Hepatic stellate cell (primary cell): ENCODE measurements around the gene OR7G2.

Source experiments
- DNase-seq: peaks from one replicate; pipeline ENCODE4 v3.0.0; 2011; ENCODE audit warnings: low spot score

The OR7G2 gene

DNA sequence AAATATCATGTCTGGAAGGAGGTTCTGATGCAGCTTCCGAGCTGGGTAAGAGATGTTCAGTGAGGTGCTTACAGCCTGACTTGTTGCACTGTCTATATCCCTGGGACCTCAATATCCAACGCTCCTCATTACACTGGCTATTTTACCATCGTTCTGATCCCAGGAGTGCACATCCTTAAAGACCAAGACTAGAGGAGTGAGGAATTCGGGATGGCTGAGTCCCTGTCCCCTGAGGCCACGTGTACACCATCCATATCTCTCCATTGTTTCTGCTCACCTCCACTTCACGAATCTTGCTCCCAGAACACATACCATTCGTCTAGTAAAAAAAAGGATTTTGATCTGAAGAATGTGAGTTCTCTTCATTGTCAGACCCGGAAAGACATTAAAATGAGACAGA, at the start of gene OR7G2:
Gene OR7G2, minus strand, starts transcription at position 101 of the 400 bp plus-strand sequence. CDS start 4,232 bp downstream, outside the sequence.
- DNase-seq: no peak

GRCh38 chr19:9156304-9156703, 49.0 kb upstream of the OR7G2 start:
- no peak for DNase-seq

DNA sequence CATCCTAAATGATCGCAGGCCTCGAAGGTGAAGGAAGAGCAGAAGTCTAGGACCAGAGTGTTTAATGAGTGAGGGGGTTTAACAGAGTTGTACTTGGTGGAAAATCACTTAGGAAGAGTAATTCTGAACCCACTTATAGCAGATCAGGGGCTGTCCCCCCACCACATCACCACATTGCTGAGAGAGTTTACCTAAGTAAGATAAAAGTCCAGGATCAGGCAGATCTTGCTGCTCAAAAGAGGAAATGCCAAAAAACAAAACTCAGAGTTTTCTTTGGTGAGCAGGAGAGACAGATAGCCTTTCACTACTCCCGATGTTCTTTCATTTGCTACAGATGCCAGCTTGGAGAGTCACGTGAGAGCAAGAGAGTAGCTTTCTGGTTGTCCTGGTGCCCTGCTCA, 48.3 kb upstream of the OR7G2 start:
- no peak for DNase-seq

DNA sequence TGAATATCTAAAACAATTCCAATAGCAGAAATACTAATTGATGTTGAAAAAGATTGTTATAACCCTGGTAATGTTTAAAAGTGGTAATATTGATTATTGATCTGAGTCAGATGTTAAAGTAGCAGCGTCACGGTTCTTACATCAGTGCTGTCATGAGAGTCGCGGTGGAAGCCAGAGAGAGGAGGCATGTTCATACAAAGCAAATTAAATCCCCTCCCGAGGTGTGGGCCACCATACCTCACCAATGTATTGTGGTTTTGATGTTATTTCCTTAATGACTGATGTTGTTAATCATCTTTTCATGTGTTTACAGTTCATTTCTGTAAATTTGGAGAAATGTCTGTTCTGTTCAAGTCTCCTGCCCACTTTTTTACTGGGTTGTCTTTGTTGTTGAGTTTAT, 44.1 kb upstream of the OR7G2 start:
- no peak for DNase-seq

- no peak for DNase-seq
These were observed 43.4 kb upstream of the OR7G2 start for GRCh38 chr19:9150650-9151049.

GRCh38 chr19:9149997-9150396, 42.7 kb upstream of the OR7G2 start:
- DNase-seq: no peak

DNA sequence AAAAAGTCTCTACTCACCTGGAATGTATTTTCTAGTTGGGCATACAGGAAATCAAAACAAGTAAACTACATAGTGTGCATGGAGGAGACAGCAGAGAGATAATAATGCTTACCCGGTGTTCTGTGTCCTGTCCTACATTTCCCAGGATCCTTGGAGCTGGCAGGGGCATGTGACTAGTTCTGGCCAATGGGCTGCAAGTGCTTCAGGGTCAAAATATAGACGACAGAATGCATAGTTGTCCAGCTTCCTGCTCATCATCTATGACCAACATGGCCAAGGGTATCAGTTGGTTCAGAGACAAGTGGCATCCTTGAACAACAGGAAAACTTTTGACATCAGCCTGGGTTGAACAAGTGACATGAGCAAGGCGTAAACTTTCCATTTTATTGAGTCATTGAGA, 41.4 kb upstream of the OR7G2 start:
- DNase-seq: no peak

- no peak for DNase-seq
These were observed 39.6 kb upstream of the OR7G2 start for GRCh38 chr19:9146882-9147281.

GRCh38 chr19:9144920-9145319, 37.6 kb upstream of the OR7G2 start:
- DNase-seq: no peak

DNA sequence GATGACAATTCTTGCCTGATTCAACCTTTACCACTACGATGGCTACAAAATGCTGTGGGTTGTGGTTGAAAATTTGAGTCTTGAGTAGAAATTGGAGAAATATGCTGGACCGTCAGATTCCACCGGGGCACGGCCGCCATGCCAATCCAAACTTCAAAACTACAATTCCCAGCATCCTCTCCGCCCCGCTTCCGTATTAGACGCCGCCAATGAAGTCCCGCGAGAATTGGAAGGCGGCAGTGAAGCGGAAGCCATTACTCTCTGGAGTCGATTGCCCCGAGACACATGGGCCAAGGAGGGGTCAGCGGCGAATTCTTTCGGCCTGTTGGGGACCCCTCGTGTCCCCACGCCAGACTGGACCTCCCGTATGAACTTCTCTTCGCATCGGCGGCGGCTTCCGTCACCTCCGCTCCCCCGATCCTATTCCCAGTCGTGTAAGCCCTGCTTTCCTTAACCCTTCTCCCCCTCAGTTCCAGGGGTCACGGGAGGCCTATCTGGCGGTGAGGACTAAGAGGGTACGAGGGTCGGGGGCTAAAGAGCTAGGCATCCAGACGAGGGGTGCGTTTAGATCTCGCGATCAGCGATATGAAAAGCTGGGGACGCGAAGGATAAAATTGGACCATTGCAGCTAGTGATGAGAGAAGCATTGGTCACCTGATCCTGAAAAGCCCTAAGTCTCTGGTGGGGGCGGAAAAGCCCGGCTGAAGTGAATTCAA, 33.0 kb upstream of the OR7G2 start, which contains the start of gene ZNF317:
Gene ZNF317, plus strand, starts transcription at position 239 of the 716 bp plus-strand sequence. CDS start 15,620 bp downstream, outside the sequence.
- peak; percentile 90 for DNase-seq

DNA sequence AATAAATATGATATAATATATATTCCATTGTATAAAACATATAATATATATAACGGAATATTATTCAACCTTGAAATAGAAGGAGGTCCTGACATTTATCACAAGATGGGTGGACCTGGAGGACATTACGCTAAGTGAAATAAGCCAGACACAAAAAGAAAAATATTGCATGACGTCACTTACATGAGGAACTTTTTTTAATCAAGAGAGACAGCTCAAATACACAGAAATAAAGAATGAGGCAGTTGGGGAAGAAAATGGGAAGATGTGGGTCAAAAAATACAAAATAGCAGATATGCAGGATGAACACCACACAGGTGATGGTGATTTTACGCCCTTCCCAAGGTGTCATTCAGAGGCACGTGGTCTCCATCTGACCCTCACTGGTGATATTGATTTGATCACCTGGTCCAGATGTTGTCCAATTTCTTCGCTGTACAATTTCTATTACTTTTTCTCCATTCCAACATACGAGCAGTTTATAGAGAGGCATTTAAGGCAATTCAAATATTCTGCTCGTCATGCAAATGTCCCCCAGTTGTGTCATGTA, 32.4 kb upstream of the OR7G2 start:
- no peak for DNase-seq

- DNase-seq: no peak
These were observed 25.1 kb upstream of the OR7G2 start for GRCh38 chr19:9132422-9132821.

GRCh38 chr19:9130965-9131364, 23.7 kb upstream of the OR7G2 start:
- no peak for DNase-seq

DNA sequence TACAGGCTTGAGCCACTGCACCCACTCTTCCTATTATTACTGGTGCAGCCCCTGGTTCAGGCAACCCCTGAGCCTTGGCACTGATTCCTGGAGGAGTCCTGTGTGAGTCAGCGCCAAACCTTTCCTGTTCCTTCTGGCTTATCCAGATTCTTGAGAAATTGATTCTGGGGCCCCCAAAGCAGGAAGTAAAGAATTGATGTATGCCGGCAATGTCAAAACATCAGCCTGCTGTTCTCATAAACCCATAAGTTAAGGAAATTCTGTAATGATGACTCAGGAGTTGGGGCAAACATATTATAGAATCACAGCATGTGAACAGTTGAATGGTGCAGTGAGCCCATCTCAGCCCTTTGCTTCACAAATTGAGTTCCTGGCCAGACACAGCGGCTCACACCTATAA, 20.9 kb upstream of the OR7G2 start:
- no peak for DNase-seq

- no peak for DNase-seq
These were observed 19.7 kb upstream of the OR7G2 start, which contains the start of gene OR7G3 for GRCh38 chr19:9126900-9127405. OR7G3 (minus strand) TSS chr19:9126950; CDS start chr19:9126950, 0 bp downstream.

GRCh38 chr19:9116547-9116946, 9.3 kb upstream of the OR7G2 start:
- DNase-seq: no peak

DNA sequence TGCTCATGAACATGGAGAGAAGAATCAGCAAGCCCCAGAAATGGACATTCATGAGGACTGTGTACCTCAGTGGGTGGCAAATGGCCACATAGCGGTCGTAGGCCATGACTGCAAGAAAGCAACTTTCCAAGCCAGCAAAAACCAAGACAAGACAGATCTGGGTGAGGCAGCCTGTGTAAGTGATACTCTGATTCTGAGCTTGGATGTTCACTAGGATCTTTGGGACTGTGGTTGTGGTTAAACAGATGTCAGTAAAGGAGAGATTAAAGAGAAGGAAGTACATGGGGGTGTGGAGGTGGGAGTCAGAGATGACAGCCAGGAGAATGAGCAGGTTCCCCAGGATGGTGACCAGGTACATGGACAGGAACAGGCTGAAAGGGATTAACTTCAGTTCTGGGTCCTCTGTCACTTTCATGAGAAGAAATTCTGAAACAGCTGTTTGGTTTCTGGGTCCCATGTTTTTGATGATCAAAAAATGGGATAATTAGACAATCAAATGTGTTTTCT, 8.1 kb upstream of the OR7G2 start, which contains the start of gene OR7G1:
Gene OR7G1, minus strand, starts transcription at position 457 of the 507 bp plus-strand sequence. Its CDS starts 0 bp downstream, at position 457.
- DNase-seq: no peak

- no peak for DNase-seq
These were observed 2.7 kb upstream of the OR7G2 start for GRCh38 chr19:9109959-9110358.

DNA sequence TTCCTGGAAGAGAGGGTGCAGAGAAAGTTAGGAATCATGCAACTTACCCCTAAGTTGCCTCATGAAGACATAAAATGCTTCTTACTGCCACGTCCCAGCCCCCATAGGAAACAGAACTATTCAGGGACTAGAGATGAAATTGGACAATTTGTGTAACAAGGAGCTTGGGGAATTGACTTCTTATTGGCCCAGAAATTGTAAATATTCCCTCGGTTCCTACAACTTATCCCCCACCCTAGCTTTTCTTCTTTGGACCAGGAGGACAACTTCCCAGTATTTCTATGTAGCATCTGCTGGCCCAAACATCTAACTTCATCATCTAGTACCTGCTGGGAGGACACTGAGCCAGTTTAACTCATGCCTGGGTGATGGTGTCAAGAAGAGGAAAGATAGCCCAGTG, 20.5 kb downstream of the OR7G2 start, which contains the start of gene OR1M1:
Gene OR1M1, plus strand, starts transcription at position 301 of the 400 bp plus-strand sequence. CDS start 6,184 bp downstream, outside the sequence.
- DNase-seq: no peak

GRCh38 chr19:9078651-9079050, 28.6 kb downstream of the OR7G2 start:
- DNase-seq: no peak

GRCh38 chr19:9076901-9077300, 30.4 kb downstream of the OR7G2 start:
- DNase-seq: no peak

DNA sequence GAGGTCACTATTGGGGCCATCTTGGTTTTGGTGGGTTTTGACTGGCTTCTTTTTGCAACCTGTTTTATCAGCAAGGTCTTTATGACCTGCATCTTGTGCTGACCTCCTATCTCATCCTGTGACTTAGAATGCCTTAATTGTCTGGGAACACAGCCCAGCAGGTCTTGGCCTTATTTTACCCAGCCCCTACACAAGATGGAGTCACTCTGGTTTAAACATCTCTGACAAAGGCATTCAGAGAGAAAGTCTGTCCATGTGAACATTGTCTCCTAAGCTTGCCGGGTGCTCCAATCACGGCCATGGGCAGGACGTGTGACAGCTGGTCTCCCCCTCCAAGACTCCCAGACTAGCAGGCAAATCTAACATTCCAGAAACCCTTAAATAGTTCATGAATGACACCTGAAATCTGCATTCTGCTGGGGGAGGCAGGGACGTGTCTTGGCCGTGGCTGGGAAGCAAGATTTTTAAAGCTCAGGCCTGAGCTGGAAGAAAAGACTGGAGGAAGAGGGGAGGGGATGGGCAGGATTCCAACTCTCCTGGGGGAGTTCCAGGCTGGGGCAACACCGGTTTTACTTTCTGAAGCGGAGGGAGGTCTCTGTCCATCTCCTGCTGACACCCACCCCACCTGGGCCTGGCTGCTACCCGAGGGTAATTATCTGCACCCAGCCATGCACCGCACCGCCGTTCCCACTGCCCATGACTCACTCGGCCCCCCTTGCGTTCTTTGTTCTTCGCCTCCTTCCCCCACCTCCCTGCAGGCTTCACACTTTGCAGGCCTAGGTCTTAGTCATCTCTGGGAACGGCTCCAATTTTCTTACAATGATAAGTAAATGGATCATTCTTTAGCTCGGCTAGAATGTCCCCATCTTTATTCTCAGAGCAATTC, 32.0 kb downstream of the OR7G2 start:
- DNase-seq: peak; percentile 59
